Stomach (tissue), 19 donors: ENCODE results near the gene KRTAP21-1. TPM values are rescaled to one million over a fixed set of nuclear protein-coding genes. Genes with fewer than 3 reads are reported as not detected.
"Not testable (repeated sequence)": the region's sequence is repeated elsewhere in the genome, so short reads cannot be mapped to it uniquely, and the experiment has no call there.

ENCODE experiments used
- DNase-seq, 2 donors: peaks; one replicate each; pipeline versions ENCODE4 v3.0.0 to v3.0.0-alpha.2; 2013 to 2019
- H3K27ac ChIP-seq, 5 donors: fragments of 200-600 bp in 4 of 5; sonication (generic) in 4 of 5; one replicate each; pipeline ENCODE4 v1.5.1; 2013 to 2019; ENCODE audit warnings: mild to moderate bottlenecking in 1 of 5, moderate library complexity in 1 of 5
- H3K27me3 ChIP-seq, 3 donors: fragments of 200-600 bp; sonication (generic); one replicate each; pipeline ENCODE4 v1.5.1; 2017 to 2019; ENCODE audit warnings: mixed run types in 1 of 3
- H3K36me3 ChIP-seq, 4 donors: fragments of 200-600 bp; sonication (generic); 1 replicate in 3 of 4; 2 replicates in 1 of 4; pipeline ENCODE4 v1.5.1; 2016 to 2019
- H3K4me1 ChIP-seq, 4 donors: fragments of 200-600 bp; sonication (generic); one replicate each; pipeline ENCODE4 v1.5.1; 2016 to 2019
- H3K4me3 ChIP-seq, 4 donors: fragments of 200-600 bp; sonication (generic) in 3 of 4; one replicate each; pipeline ENCODE4 v1.5.1; 2016 to 2019; ENCODE audit warnings: mild to moderate bottlenecking in 1 of 4
- H3K9me3 ChIP-seq, 4 donors: fragments of 200-600 bp; sonication (generic); one replicate each; pipeline ENCODE4 v1.5.1; 2016 to 2019
- CTCF ChIP-seq, 7 experiments: fragments of 450-650 bp in 4 of 7; fragments of 200-600 bp in 3 of 7; sonication (generic) in 3 of 7; IDR thresholded peaks; one replicate each; pipeline ENCODE4 v1.5.1; 2016 to 2019; ENCODE audit warnings: antibody characterized with exemption in 7 of 7, control low read depth in 2 of 7, mild to moderate bottlenecking in 1 of 7
- EP300 ChIP-seq: sonication (generic); formaldehyde crosslinking; IDR thresholded peaks from one replicate; pipeline ENCODE4 v1.6.1; 2017; ENCODE audit warnings: antibody characterized with exemption
- POLR2A ChIP-seq, 4 donors: fragments of 450-650 bp; IDR thresholded peaks; one replicate each; pipeline ENCODE4 v1.6.1; 2016; ENCODE audit warnings: antibody characterized with exemption in 4 of 4, control low read depth in 2 of 4, mild to moderate bottlenecking in 1 of 4, moderate library complexity in 1 of 4
- POLR2AphosphoS5 ChIP-seq, 3 donors: sonication (generic); formaldehyde crosslinking; IDR thresholded peaks; one replicate each; pipeline ENCODE4 v1.6.1; 2016; ENCODE audit warnings: antibody characterized with exemption in 3 of 3
- WGBS, 5 donors: extraction: QIAGEN DNeasy Blood & Tissue Kit in 3 of 5; methylation state at CpG; one replicate each; pipeline versions ENCODE4 v1.1.5 to v1.1.7; 2013 to 2018; 5-methylcytosine and 5-hydroxymethylcytosine counted together
- intact Hi-C: fragments of 100-400 bp; cut with DNase I; formaldehyde crosslinking; loops from one replicate; pipeline ENCODE4 v1.15.1; 2023; ENCODE audit warnings: low total_unique reads
- long read RNA-seq, 10 donors: transcript quantifications; one replicate each; lab custom pipeline, GENCODE V29; 2026
- polyA plus RNA-seq, 3 donors: library from polyadenylated mRNA; stranded (reverse); fragments of 200-250 nt; gene quantifications; one replicate each; pipeline ENCODE4 v1.2.3, GENCODE V29; 2013
- total RNA-seq, 5 donors: library from RNA; depleted of rRNA; stranded (reverse); fragments of >200 nt; gene quantifications; one replicate each; pipeline versions ENCODE4 v1.1.0 to v1.2.3, GENCODE V29; 2014 to 2016
- donor health status: healthy with polysubstance abuse.
- donor health status: Bipolar disorder and iron deficiency.
- donor health status: healthy.

Gene KRTAP21-1
- total RNA-seq (not detected), polyA plus RNA-seq (not detected)
- long read RNA-seq, donor 1, result 0 reads
- long read RNA-seq, donor 2, result 0 reads
- long read RNA-seq, donor 3, result 0 reads
- long read RNA-seq, donor 4, result 0 reads
- long read RNA-seq, donor 5, result 0 reads
- long read RNA-seq, donor 6, result 0 reads
- long read RNA-seq, donor 7, result 0 reads
- long read RNA-seq, donor 8, result 0 reads
- long read RNA-seq, donor 9, result 0 reads
- long read RNA-seq, donor 10, result 0 reads

- H3K27me3 ChIP-seq, DNase-seq, H3K4me3 ChIP-seq, H3K4me1 ChIP-seq, H3K27ac ChIP-seq, intact Hi-C loops, H3K36me3 ChIP-seq: not testable (repeated sequence)
- H3K9me3 ChIP-seq, result peaks cover 0 to 12% (median 0%) of the 10 kb centered on the region in 4 donors
- 90 to 95% (median 92%) methylated on average over 2 of the region's 2 CpGs for WGBS, 5 donors
Measured at GRCh38 chr21:30755328-30755727, at the start of gene KRTAP21-1. TSS of gene KRTAP21-1 (minus strand) at chr21:30755428. CDS start at chr21:30755378, 50 bp downstream.

GRCh38 chr21:30800605-30801004, 45.4 kb upstream of the KRTAP21-1 start:
- TF ChIP-seq EP300, result no peak
- TF ChIP-seq POLR2A (IDR thresholded peaks at IDR 0.05), result no peak
- no peak for TF ChIP-seq CTCF (IDR thresholded peaks at IDR 0.05)
- no peak for TF ChIP-seq POLR2AphosphoS5 (IDR thresholded peaks at IDR 0.05)
- H3K4me3 ChIP-seq, result no peak overlapping the region
- DNase-seq, result no peak
- WGBS, 5 donors, result 84 to 91% (median 88%) methylated on average over 1 of the region's 1 CpG
- intact Hi-C loops, result no loop called here
- no peaks in the 10 kb centered on the region for H3K27me3 ChIP-seq
- no peaks in the 10 kb centered on the region for H3K4me1 ChIP-seq
- H3K36me3 ChIP-seq, result no peaks in the 10 kb centered on the region
- no peak overlapping the region for H3K27ac ChIP-seq
- H3K9me3 ChIP-seq, result no peaks in the 10 kb centered on the region

GRCh38 chr21:30793581-30794314, 38.5 kb upstream of the KRTAP21-1 start:
- no peaks in the 10 kb centered on the region for H3K36me3 ChIP-seq
- DNase-seq, result peak in 1 of 2 donors; percentile 2
- no peaks in the 10 kb centered on the region for H3K9me3 ChIP-seq
- no peak for TF ChIP-seq CTCF (IDR thresholded peaks at IDR 0.05)
- no peak for TF ChIP-seq POLR2AphosphoS5 (IDR thresholded peaks at IDR 0.05)
- TF ChIP-seq EP300, result no peak
- TF ChIP-seq POLR2A (IDR thresholded peaks at IDR 0.05), result no peak
- no peak overlapping the region for H3K4me3 ChIP-seq
- WGBS, 5 donors, result 26 to 52% (median 40%) methylated on average over 2 of the region's 2 CpGs
- H3K27ac ChIP-seq, result no peak overlapping the region
- H3K27me3 ChIP-seq, result no peaks in the 10 kb centered on the region
- no peaks in the 10 kb centered on the region for H3K4me1 ChIP-seq
- intact Hi-C loops, result no loop called here

- no peak for TF ChIP-seq POLR2A (IDR thresholded peaks at IDR 0.05)
- no peak for TF ChIP-seq CTCF (IDR thresholded peaks at IDR 0.05)
- no peak for TF ChIP-seq POLR2AphosphoS5 (IDR thresholded peaks at IDR 0.05)
- TF ChIP-seq EP300, result no peak
- no peak overlapping the region for H3K27ac ChIP-seq
- peaks cover 0 to 15% (median 3%) of the 10 kb centered on the region in 4 donors for H3K9me3 ChIP-seq
- H3K27me3 ChIP-seq, result no peaks in the 10 kb centered on the region
- intact Hi-C loops, result no loop called here
- no peak overlapping the region for H3K4me3 ChIP-seq
- no peaks in the 10 kb centered on the region for H3K36me3 ChIP-seq
- H3K4me1 ChIP-seq, result no peaks in the 10 kb centered on the region
- WGBS, 5 donors, result 89 to 97% (median 91%) methylated on average over 1 of the region's 1 CpG
- no peak for DNase-seq
Measured at GRCh38 chr21:30779249-30779648, 24.0 kb upstream of the KRTAP21-1 start.
